HFF-Myc (cell line): Measurements from ENCODE around the gene ZNF638.

Experiments used
- DNase-seq: peaks from one replicate; pipeline ENCODE4 v3.0.0-alpha.2; 2011; ENCODE audit warnings: low read depth; ENCODE audit errors: extremely low read depth
- H3K4me3 ChIP-seq: replicated peaks from 2 replicates; pipeline ENCODE4 v1.5.1; 2011; ENCODE audit warnings: low read depth, mild to moderate bottlenecking, control low read depth, low read length
- CTCF ChIP-seq: IDR thresholded peaks from 2 replicates; pipeline ENCODE4 v1.5.1; 2012; ENCODE audit warnings: mild to moderate bottlenecking, low read depth, low read length, control low read depth; ENCODE audit errors: missing control alignments

Gene ZNF638

GRCh38 chr2:71462641-71463341 lies 131.2 kb downstream of the ZNF638 start:
- TF ChIP-seq CTCF: no peak
- no peak for DNase-seq
- H3K4me3 ChIP-seq: no peak overlapping the region

GRCh38 chr2:71463342-71463654 lies 131.7 kb downstream of the ZNF638 start:
- H3K4me3 ChIP-seq: no peak overlapping the region
- DNase-seq: no peak
- TF ChIP-seq CTCF: no peak

GRCh38 chr2:71464389-71464788 lies 132.8 kb downstream of the ZNF638 start:
- no peak overlapping the region for H3K4me3 ChIP-seq
- no peak for TF ChIP-seq CTCF
- no peak for DNase-seq

DNA sequence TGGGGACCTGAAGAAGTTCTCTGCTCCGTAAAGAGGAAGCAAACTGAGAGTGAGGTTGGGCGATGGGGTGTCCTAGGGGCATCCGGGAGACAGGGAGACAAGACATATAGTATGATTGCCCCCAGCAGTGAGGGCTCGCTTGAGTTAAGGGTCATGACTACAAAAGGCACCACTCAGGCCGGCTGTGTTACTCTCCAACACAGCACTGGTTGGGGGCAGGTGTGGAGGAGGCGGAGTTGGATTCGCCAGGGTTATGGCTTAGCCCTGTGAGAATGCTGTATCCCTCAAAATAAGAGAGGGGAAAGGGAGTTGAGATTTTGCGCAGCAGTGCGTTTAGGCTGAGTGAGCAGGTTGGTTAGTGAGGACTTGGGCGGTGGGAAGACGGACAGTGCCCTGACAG lies 133.8 kb downstream of the ZNF638 start:
- H3K4me3 ChIP-seq: no peak overlapping the region
- TF ChIP-seq CTCF: no peak
- DNase-seq: no peak

- no peak for DNase-seq
- peak overlapping the region; percentile 51 for H3K4me3 ChIP-seq
- no peak for TF ChIP-seq CTCF
These were observed 134.3 kb downstream of the ZNF638 start for GRCh38 chr2:71465961-71466300.

GRCh38 chr2:71466301-71467179 lies 135.0 kb downstream of the ZNF638 start:
- H3K4me3 ChIP-seq: peak overlapping the region; percentile 51
- TF ChIP-seq CTCF: no peak
- no peak for DNase-seq
